ENCODE data around the gene PPP1R10.

Gene PPP1R10

GRCh38 chr6:30647242-30648116, 30.4 kb upstream of the PPP1R10 start:
- H3K27ac ChIP-seq = peak overlapping the region; percentile 81

GRCh38 chr6:30646450-30647241, 29.6 kb upstream of the PPP1R10 start, which contains the start of gene C6orf136:
C6orf136 (plus strand) TSS chr6:30647133; CDS start chr6:30647232, 99 bp downstream.
- Histone ChIP-seq H3K4me2 (peak within 1 kb of the TSS; percentile 85), H3K27ac (peak within 1 kb of the TSS; percentile 81), H3K79me2 (ENCODE audit: insufficient read depth, low read depth) (peaks cover 31% of the 10 kb centered on the region), H3K27me3 (ENCODE audit: insufficient read depth, low read depth) (no peaks in the 10 kb centered on the region), H3K36me3 (ENCODE audit: insufficient read depth) (no peaks in the 10 kb centered on the region), H3K9ac (peak within 1 kb of the TSS; percentile 83), H2AFZ (ENCODE audit: low read depth) (peak within 1 kb of the TSS; percentile 85), H4K20me1 (ENCODE audit: insufficient read depth) (no peaks in the 10 kb centered on the region), H3K4me3 (IDR thresholded peaks at IDR 0.05; ENCODE audit: insufficient read depth, low read depth, low read length) (no peak within 1 kb of the TSS), H3K4me1 (ENCODE audit: low read depth, poor library complexity, severe bottlenecking) (peaks cover 13% of the 10 kb centered on the region)
- no peak for TF ChIP-seq CTCF (conservative IDR thresholded peaks at IDR 0.05; ENCODE audit: low read depth, low read length)

More at GRCh38 chr6:30647242-30648116, 30.4 kb upstream of the PPP1R10 start:
- no peak overlapping the region for H3K4me3 ChIP-seq (IDR thresholded peaks at IDR 0.05; ENCODE audit: insufficient read depth, low read depth, low read length)
- no peaks in the 10 kb centered on the region for H4K20me1 ChIP-seq (ENCODE audit: insufficient read depth)
- H3K27me3 ChIP-seq (ENCODE audit: insufficient read depth, low read depth) = no peaks in the 10 kb centered on the region
- H3K9ac ChIP-seq = peak overlapping the region; percentile 83
- H3K36me3 ChIP-seq (ENCODE audit: insufficient read depth) = no peaks in the 10 kb centered on the region
- TF ChIP-seq CTCF (conservative IDR thresholded peaks at IDR 0.05; ENCODE audit: low read depth, low read length) = no peak
- peak overlapping the region; percentile 85 for H3K4me2 ChIP-seq
- peaks cover 13% of the 10 kb centered on the region for H3K4me1 ChIP-seq (ENCODE audit: low read depth, poor library complexity, severe bottlenecking)
- H3K79me2 ChIP-seq (ENCODE audit: insufficient read depth, low read depth) = peaks cover 31% of the 10 kb centered on the region
- peak overlapping the region; percentile 85 for H2AFZ ChIP-seq (ENCODE audit: low read depth)

- peaks cover 13% of the 10 kb centered on the region for H3K4me1 ChIP-seq (ENCODE audit: low read depth, poor library complexity, severe bottlenecking)
- H3K36me3 ChIP-seq (ENCODE audit: insufficient read depth) = no peaks in the 10 kb centered on the region
- TF ChIP-seq CTCF (conservative IDR thresholded peaks at IDR 0.05; ENCODE audit: low read depth, low read length) = no peak
- H3K4me3 ChIP-seq (IDR thresholded peaks at IDR 0.05; ENCODE audit: insufficient read depth, low read depth, low read length) = no peak overlapping the region
- peak overlapping the region; percentile 58; the same call in 1 of the 2 replicates for H3K4me2 ChIP-seq
- no peak overlapping the region for H3K27ac ChIP-seq
- no peak overlapping the region for H3K9ac ChIP-seq
- no peaks in the 10 kb centered on the region for H3K27me3 ChIP-seq (ENCODE audit: insufficient read depth, low read depth)
- H4K20me1 ChIP-seq (ENCODE audit: insufficient read depth) = no peaks in the 10 kb centered on the region
- no peak overlapping the region for H2AFZ ChIP-seq (ENCODE audit: low read depth)
- H3K79me2 ChIP-seq (ENCODE audit: insufficient read depth, low read depth) = peaks cover 31% of the 10 kb centered on the region
Measured at GRCh38 chr6:30645989-30646388, 28.9 kb upstream of the PPP1R10 start.

- H2AFZ ChIP-seq (ENCODE audit: low read depth) = no peak overlapping the region
- H3K36me3 ChIP-seq (ENCODE audit: insufficient read depth) = no peaks in the 10 kb centered on the region
- no peak for TF ChIP-seq CTCF (conservative IDR thresholded peaks at IDR 0.05; ENCODE audit: low read depth, low read length)
- H3K79me2 ChIP-seq (ENCODE audit: insufficient read depth, low read depth) = peaks cover 30% of the 10 kb centered on the region
- H3K27me3 ChIP-seq (ENCODE audit: insufficient read depth, low read depth) = no peaks in the 10 kb centered on the region
- H3K4me1 ChIP-seq (ENCODE audit: low read depth, poor library complexity, severe bottlenecking) = peaks cover 13% of the 10 kb centered on the region
- no peaks in the 10 kb centered on the region for H4K20me1 ChIP-seq (ENCODE audit: insufficient read depth)
- H3K4me2 ChIP-seq = no peak overlapping the region
- H3K27ac ChIP-seq = no peak overlapping the region
- no peak overlapping the region for H3K9ac ChIP-seq
- H3K4me3 ChIP-seq (IDR thresholded peaks at IDR 0.05; ENCODE audit: insufficient read depth, low read depth, low read length) = no peak overlapping the region
Measured at GRCh38 chr6:30644769-30645168, 27.7 kb upstream of the PPP1R10 start.
